DMS114 treated with DMSO at 0.1 percent for 48 hours (cell line): ENCODE measurements around the gene EEF1A1.
"Not testable (repeated sequence)": the region's sequence is repeated elsewhere in the genome, so short reads cannot be mapped to it uniquely, and the experiment has no call there.

Experiments
- DNase-seq: peaks from one replicate; lab custom pipeline; 2025; ENCODE audit not compliant: unreplicated experiment; lab: John Stamatoyannopoulos, UW

The EEF1A1 gene

GRCh38 chr6:73538116-73538779 lies 17.4 kb upstream of the EEF1A1 start:
- DNase-seq, result no peak

GRCh38 chr6:73537677-73538076 lies 16.8 kb upstream of the EEF1A1 start:
- DNase-seq, result no peak

GRCh38 chr6:73534628-73535027 lies 13.8 kb upstream of the EEF1A1 start:
- no peak for DNase-seq

GRCh38 chr6:73532293-73532692 lies 11.5 kb upstream of the EEF1A1 start:
- DNase-seq, result no peak

GRCh38 chr6:73528897-73529296 lies 8.1 kb upstream of the EEF1A1 start:
- DNase-seq, result no peak

GRCh38 chr6:73525546-73526330 lies 4.9 kb upstream of the EEF1A1 start:
- DNase-seq, result no peak

GRCh38 chr6:73523434-73524123 lies 2.7 kb upstream of the EEF1A1 start:
- peak; percentile 53 for DNase-seq

GRCh38 chr6:73521351-73521985 lies 636 bp upstream of the EEF1A1 start:
- DNase-seq, result peak; percentile 68

GRCh38 chr6:73519926-73520687 lies 725 bp downstream of the EEF1A1 start:
- peak; percentile 48 for DNase-seq

- DNase-seq, result not testable (repeated sequence)
These were observed 1.6 kb downstream of the EEF1A1 start for GRCh38 chr6:73518982-73519881.

GRCh38 chr6:73518100-73518981 lies 2.5 kb downstream of the EEF1A1 start:
- not testable (repeated sequence) for DNase-seq

- peak; percentile 54 for DNase-seq
These were observed 4.0 kb downstream of the EEF1A1 start for GRCh38 chr6:73516514-73517489.

GRCh38 chr6:73515204-73515655 lies 5.6 kb downstream of the EEF1A1 start:
- peak; percentile 50 for DNase-seq

GRCh38 chr6:73514746-73515110 lies 6.1 kb downstream of the EEF1A1 start:
- DNase-seq, result peak; percentile 44

GRCh38 chr6:73513496-73513854 lies 7.4 kb downstream of the EEF1A1 start:
- DNase-seq, result peak; percentile 33

GRCh38 chr6:73511796-73512195 lies 9.0 kb downstream of the EEF1A1 start:
- DNase-seq, result no peak

GRCh38 chr6:73509851-73510250 lies 11.0 kb downstream of the EEF1A1 start:
- no peak for DNase-seq

GRCh38 chr6:73508776-73509175 lies 12.1 kb downstream of the EEF1A1 start:
- no peak for DNase-seq
